Parathyroid adenoma (tissue), 2 donors: ENCODE measurements around the gene NCKAP5.

Experiments
- H2AFZ ChIP-seq: fragments of 300-600 bp; sonication (generic); one replicate; pipeline ENCODE4 v1.7.0; 2017; ENCODE audit warnings: antibody characterized with exemption, mild to moderate bottlenecking
- H3K27ac ChIP-seq: fragments of 300-600 bp; sonication (generic); one replicate; pipeline ENCODE4 v1.7.0; 2017
- H3K27me3 ChIP-seq: fragments of 300-600 bp; sonication (generic); one replicate; pipeline ENCODE4 v1.7.0; 2017; ENCODE audit warnings: low read length; ENCODE audit not compliant: control insufficient read depth, insufficient read depth
- H3K36me3 ChIP-seq: fragments of 300-600 bp; sonication (generic); one replicate; pipeline ENCODE4 v1.7.0; 2017; ENCODE audit warnings: low read length; ENCODE audit not compliant: control insufficient read depth, insufficient read depth
- H3K4me1 ChIP-seq: fragments of 300-600 bp; sonication (generic); one replicate; pipeline ENCODE4 v1.7.0; 2017; ENCODE audit warnings: control low read depth
- H3K4me2 ChIP-seq: fragments of 300-600 bp; sonication (generic); one replicate; pipeline ENCODE4 v1.7.0; 2017; ENCODE audit warnings: low read length
- H3K4me3 ChIP-seq: fragments of 300-600 bp; sonication (generic); one replicate; pipeline ENCODE4 v1.7.0; 2017; ENCODE audit warnings: low read depth, low read length
- H3K79me2 ChIP-seq: fragments of 300-600 bp; sonication (generic); one replicate; pipeline ENCODE4 v1.7.0; 2017; ENCODE audit warnings: control low read depth
- H3K9ac ChIP-seq: fragments of 300-600 bp; sonication (generic); one replicate; pipeline ENCODE4 v1.7.0; 2017; ENCODE audit warnings: mild to moderate bottlenecking
- H3K9me3 ChIP-seq: fragments of 300-600 bp; sonication (generic); one replicate; pipeline ENCODE4 v1.7.0; 2017; ENCODE audit warnings: low read length; ENCODE audit not compliant: control insufficient read depth
- TF ChIP-seq, protein P1 (sequence below): fragments of 300-600 bp; sonication (generic); IDR thresholded peaks from one replicate; pipeline ENCODE4 v1.7.0; 2017; ENCODE audit warnings: antibody characterized with exemption, mild to moderate bottlenecking
- donor health status: primary hyperparathyroidism.

NCKAP5 gene

DNA sequence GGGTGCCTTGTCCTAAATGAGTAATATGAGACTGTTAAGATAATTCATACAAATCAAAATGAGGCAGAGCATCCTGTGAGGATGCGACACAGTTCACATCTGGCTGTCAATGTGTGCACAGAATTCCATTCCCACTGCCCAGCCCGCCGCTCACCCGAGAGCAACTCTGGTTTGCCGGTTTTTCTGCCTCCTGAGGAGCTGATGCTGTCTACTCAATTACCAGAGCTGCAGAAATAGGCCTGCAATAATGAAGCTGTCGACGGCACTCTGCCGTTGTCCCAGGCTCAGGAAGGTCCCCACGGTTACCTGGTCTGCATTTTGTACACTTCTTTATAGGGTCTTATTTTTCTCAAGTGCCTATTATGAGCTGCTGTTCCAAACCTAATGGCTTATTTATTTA, 842.5 kb downstream of the NCKAP5 start:
- no peaks in the 10 kb centered on the region for H3K9me3 ChIP-seq
- H3K79me2 ChIP-seq, result no peaks in the 10 kb centered on the region
- H3K9ac ChIP-seq, result no peak overlapping the region
- H3K36me3 ChIP-seq, result no peaks in the 10 kb centered on the region
- no peak overlapping the region for H3K4me3 ChIP-seq
- H3K4me1 ChIP-seq, result no peaks in the 10 kb centered on the region
- H3K4me2 ChIP-seq, result no peak overlapping the region
- no peaks in the 10 kb centered on the region for H3K27me3 ChIP-seq
- H2AFZ ChIP-seq, result no peak overlapping the region
- H3K27ac ChIP-seq, result no peak overlapping the region
- TF ChIP-seq, protein P1, sequence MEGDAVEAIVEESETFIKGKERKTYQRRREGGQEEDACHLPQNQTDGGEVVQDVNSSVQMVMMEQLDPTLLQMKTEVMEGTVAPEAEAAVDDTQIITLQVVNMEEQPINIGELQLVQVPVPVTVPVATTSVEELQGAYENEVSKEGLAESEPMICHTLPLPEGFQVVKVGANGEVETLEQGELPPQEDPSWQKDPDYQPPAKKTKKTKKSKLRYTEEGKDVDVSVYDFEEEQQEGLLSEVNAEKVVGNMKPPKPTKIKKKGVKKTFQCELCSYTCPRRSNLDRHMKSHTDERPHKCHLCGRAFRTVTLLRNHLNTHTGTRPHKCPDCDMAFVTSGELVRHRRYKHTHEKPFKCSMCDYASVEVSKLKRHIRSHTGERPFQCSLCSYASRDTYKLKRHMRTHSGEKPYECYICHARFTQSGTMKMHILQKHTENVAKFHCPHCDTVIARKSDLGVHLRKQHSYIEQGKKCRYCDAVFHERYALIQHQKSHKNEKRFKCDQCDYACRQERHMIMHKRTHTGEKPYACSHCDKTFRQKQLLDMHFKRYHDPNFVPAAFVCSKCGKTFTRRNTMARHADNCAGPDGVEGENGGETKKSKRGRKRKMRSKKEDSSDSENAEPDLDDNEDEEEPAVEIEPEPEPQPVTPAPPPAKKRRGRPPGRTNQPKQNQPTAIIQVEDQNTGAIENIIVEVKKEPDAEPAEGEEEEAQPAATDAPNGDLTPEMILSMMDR, result no peak

DNA sequence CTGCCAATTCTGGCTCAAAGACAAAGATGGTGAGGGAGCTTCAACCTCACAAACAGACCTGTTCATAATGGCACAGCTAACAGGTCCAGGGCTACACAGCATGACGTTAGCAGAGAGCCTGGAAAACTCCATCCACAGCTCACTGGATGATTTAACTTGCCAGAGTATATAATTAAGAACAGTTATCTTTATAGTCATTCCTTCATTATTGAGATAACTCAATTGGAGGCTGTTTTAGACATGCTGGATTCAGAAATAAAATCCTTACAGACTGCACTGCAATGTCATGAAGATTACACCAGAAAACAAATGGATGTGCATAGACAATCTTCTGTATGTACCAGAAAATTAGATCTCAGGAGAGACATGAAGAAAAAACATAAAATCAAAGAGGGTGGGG, 843.1 kb downstream of the NCKAP5 start:
- Histone ChIP-seq H3K36me3 (no peaks in the 10 kb centered on the region), H3K4me3 (no peak overlapping the region), H3K79me2 (no peaks in the 10 kb centered on the region), H3K4me2 (no peak overlapping the region), H3K27me3 (no peaks in the 10 kb centered on the region), H3K9ac (no peak overlapping the region), H3K9me3 (no peaks in the 10 kb centered on the region), H3K4me1 (no peaks in the 10 kb centered on the region), H2AFZ (no peak overlapping the region), H3K27ac (no peak overlapping the region)
- TF ChIP-seq, protein P1, result no peak

DNA sequence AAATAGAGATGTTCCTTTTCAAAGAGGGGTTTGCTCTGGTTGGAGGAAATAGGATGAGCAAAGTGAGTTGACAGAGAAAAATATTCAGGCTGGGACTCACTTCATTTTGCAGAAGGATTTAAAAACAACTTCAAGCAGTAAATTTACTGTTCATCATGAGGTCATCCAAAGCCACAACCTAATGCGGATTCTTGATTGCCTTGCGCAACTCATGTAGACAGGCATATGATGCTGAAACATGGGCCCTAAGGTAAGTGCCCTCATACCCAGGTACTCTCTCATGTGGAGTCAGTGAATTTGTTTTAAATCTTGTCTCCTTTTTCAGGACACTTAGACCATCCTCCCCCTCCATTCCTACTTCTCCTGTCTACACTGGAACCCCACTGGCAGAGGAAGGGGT, 846.3 kb downstream of the NCKAP5 start:
- no peaks in the 10 kb centered on the region for H3K4me1 ChIP-seq
- H3K9ac ChIP-seq, result no peak overlapping the region
- no peak overlapping the region for H2AFZ ChIP-seq
- no peaks in the 10 kb centered on the region for H3K79me2 ChIP-seq
- H3K4me2 ChIP-seq, result no peak overlapping the region
- H3K4me3 ChIP-seq, result no peak overlapping the region
- no peaks in the 10 kb centered on the region for H3K36me3 ChIP-seq
- no peak overlapping the region for H3K27ac ChIP-seq
- TF ChIP-seq, protein P1, result no peak
- H3K9me3 ChIP-seq, result no peaks in the 10 kb centered on the region
- H3K27me3 ChIP-seq, result no peaks in the 10 kb centered on the region

DNA sequence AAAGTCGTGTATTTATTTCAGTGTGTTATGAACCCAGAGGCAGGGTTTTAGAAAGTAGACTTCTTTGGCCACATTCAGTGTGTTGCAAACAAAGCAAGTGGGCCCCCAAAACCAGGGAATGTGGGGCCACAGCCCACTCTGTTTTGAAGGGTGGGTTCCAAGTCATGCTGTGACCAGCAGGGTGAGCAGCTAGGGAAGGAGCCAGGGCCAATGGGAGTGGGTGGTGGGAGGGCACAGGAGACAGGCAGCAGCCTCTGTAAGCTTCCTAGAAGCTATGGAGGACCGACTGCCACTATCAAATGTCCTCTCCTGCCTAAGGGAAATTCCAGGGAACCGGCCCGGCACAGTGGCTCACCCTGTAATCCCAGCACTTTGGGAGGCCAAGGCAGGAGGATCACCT, 847.9 kb downstream of the NCKAP5 start:
- Histone ChIP-seq H3K4me3 (no peak overlapping the region), H3K9me3 (no peaks in the 10 kb centered on the region), H3K4me2 (no peak overlapping the region), H3K79me2 (no peaks in the 10 kb centered on the region), H3K27me3 (no peaks in the 10 kb centered on the region), H3K9ac (no peak overlapping the region), H3K4me1 (no peaks in the 10 kb centered on the region), H2AFZ (no peak overlapping the region), H3K36me3 (no peaks in the 10 kb centered on the region), H3K27ac (no peak overlapping the region)
- TF ChIP-seq, protein P1, result no peak

DNA sequence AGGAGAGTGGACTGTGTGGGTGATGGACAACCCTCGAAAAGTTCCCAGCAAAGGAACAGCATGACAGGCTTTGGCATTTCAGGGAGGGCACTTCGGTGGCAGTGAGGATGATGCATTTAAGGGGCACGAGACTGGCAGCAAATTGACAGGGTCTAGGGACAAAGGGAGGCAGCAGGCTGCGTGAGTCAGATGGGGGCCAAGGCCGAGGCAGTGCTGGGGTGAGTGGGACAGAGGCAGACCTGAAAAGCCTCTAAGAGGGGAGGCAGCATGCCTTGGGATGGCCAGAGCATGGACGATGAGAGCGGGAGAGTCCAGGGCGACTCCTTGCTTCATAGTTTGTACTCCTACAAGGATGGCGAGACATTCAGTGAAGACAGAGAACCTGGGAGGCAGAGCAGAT, 848.8 kb downstream of the NCKAP5 start:
- no peak overlapping the region for H3K27ac ChIP-seq
- TF ChIP-seq, protein P1, result no peak
- no peak overlapping the region for H3K9ac ChIP-seq
- H3K27me3 ChIP-seq, result no peaks in the 10 kb centered on the region
- H3K36me3 ChIP-seq, result no peaks in the 10 kb centered on the region
- no peak overlapping the region for H3K4me2 ChIP-seq
- no peaks in the 10 kb centered on the region for H3K4me1 ChIP-seq
- no peaks in the 10 kb centered on the region for H3K9me3 ChIP-seq
- H2AFZ ChIP-seq, result no peak overlapping the region
- no peaks in the 10 kb centered on the region for H3K79me2 ChIP-seq
- H3K4me3 ChIP-seq, result no peak overlapping the region
